HepG2 (cell line): ENCODE data around the gene HCK. TPM values are rescaled to one million over a fixed set of nuclear protein-coding genes. Genes with fewer than 3 reads are reported as not detected.

Experiments used
- ATAC-seq: fragments of 200-7000 bp; cut with Tn5 transposase; 3 replicates; pipeline ENCODE4 v1.9.1; 2020; ENCODE audit warnings: mild to moderate bottlenecking, moderate library complexity
- BruUV-seq: library from RNA; stranded (reverse); fragments of 400-500 nt; replicated peaks from 2 replicates; lab custom pipeline; 2021; lab: Mats Ljungman, UMichigan
- CTCF ChIA-PET: fragments of 300-600 bp; formaldehyde crosslinking; extraction: SDS; loops from one replicate; lab custom pipeline; 2021; ENCODE audit warnings: low total read pairs, inconsistent platforms, low intra/inter-chr PET ratio; lab: Yijun Ruan, JAX
- POLR2A ChIA-PET: fragments of 350-600 bp; sonication (Branson Sonifier 250); formaldehyde crosslinking; loops from one replicate; lab custom pipeline; 2020; ENCODE audit warnings: antibody characterized with exemption, inconsistent platforms; lab: Yijun Ruan, JAX
- DNase-seq: peaks from one replicate; pipeline ENCODE4 v3.0.0-alpha.2; 2015; ENCODE audit warnings: low spot score
- FAIRE-seq: peaks from 3 replicates; lab custom pipeline; 2011; peaks lifted over from hg19 to GRCh38; lab: Jason Lieb, UNC
- H2AFZ ChIP-seq: one replicate; pipeline ENCODE4 v1.6.1; 2011; ENCODE audit warnings: low read length, inconsistent platforms
- H3K27ac ChIP-seq: fragments of 300-600 bp; 3 replicates; pipeline ENCODE4 v1.8.0; 2011; ENCODE audit warnings: mixed run types, mild to moderate bottlenecking, mixed read lengths, low read length, inconsistent platforms; ENCODE audit not compliant: insufficient read depth; ENCODE audit errors: extremely low read length
- H3K27me3 ChIP-seq, 2 experiments: fragments of 200-600 bp in 1 of 2; 2 replicates in 1 of 2; 3 replicates in 1 of 2; pipeline versions ENCODE4 v1.6.0 to v1.8.0; 2011; ENCODE audit warnings: low read length in 2 of 2, mild to moderate bottlenecking in 2 of 2, moderate library complexity in 2 of 2, inconsistent platforms in 1 of 2; ENCODE audit not compliant: insufficient read depth in 2 of 2, control insufficient read depth in 1 of 2
- H3K36me3 ChIP-seq, 2 experiments: fragments of 200-600 bp in 1 of 2; replicated peaks in 1 of 2; 2 replicates in 1 of 2; 3 replicates in 1 of 2; pipeline versions ENCODE4 v1.5.1 to v1.8.0; 2011; ENCODE audit warnings: low read length in 2 of 2, inconsistent platforms in 1 of 2; ENCODE audit not compliant: insufficient read depth in 2 of 2, control insufficient read depth in 1 of 2
- H3K4me1 ChIP-seq: 2 replicates; pipeline ENCODE4 v1.5.1; 2012; ENCODE audit warnings: low read length, inconsistent platforms; ENCODE audit not compliant: insufficient read depth
- H3K4me2 ChIP-seq: 2 replicates; pipeline ENCODE4 v1.6.0; 2011; ENCODE audit warnings: low read depth, low read length, inconsistent platforms
- H3K4me3 ChIP-seq, 3 experiments: fragments of 200-600 bp in 1 of 3; sonication (generic), shearing (Covaris generic) in 1 of 3; replicated peaks in 1 of 3; 2 replicates each; pipeline ENCODE4 v1.5.1; 2011 to 2016; ENCODE audit warnings: low read length in 3 of 3, inconsistent platforms in 2 of 3, low read depth in 2 of 3, mild to moderate bottlenecking in 2 of 3, control low read depth in 1 of 3, mixed read lengths in 1 of 3; ENCODE audit not compliant: insufficient read depth in 1 of 3
- H3K79me2 ChIP-seq: one replicate; pipeline ENCODE4 v1.6.1; 2011; ENCODE audit warnings: low read length, inconsistent platforms; ENCODE audit not compliant: insufficient read depth
- H3K9ac ChIP-seq: 2 replicates; pipeline ENCODE4 v1.6.0; 2011; ENCODE audit warnings: mild to moderate bottlenecking, low read depth, low read length, inconsistent platforms; ENCODE audit not compliant: insufficient read depth
- H3K9me3 ChIP-seq: 2 replicates; pipeline ENCODE4 v1.5.1; 2012; ENCODE audit warnings: mild to moderate bottlenecking, low read length
- H4K20me1 ChIP-seq: 2 replicates; pipeline ENCODE4 v1.6.0; 2011; ENCODE audit warnings: inconsistent platforms, mild to moderate bottlenecking, low read length, moderate library complexity; ENCODE audit not compliant: insufficient read depth
- ATAD3A ChIP-seq: sonication (generic); formaldehyde crosslinking; IDR thresholded peaks from 2 replicates; pipeline ENCODE4 v1.4.0; 2020; ENCODE audit warnings: missing genetic modification reagents
- BORCS8-MEF2B ChIP-seq: sonication (generic); formaldehyde crosslinking; IDR thresholded peaks from 2 replicates; pipeline ENCODE4 v1.8.0; 2022; ENCODE audit warnings: mild to moderate bottlenecking, missing genetic modification reagents
- MAFF ChIP-seq: IDR thresholded peaks from 2 replicates; pipeline ENCODE4 v1.6.1; 2011; ENCODE audit warnings: low read depth, low read length, improper control_type of control experiment
- NCOR1 ChIP-seq: fragments of 200-600 bp; sonication (generic); IDR thresholded peaks from 2 replicates; pipeline ENCODE4 v1.7.0; 2017; ENCODE audit warnings: antibody characterized with exemption, low read length, borderline replicate concordance
- NKX3-1 ChIP-seq: sonication (generic); formaldehyde crosslinking; IDR thresholded peaks from 2 replicates; pipeline ENCODE4 v1.5.0; 2020; ENCODE audit warnings: missing genetic modification reagents
- RFXAP ChIP-seq: sonication (generic); formaldehyde crosslinking; IDR thresholded peaks from 2 replicates; pipeline ENCODE4 v1.4.0; 2020; ENCODE audit warnings: missing genetic modification reagents, borderline replicate concordance
- SATB2 ChIP-seq: sonication (generic); formaldehyde crosslinking; IDR thresholded peaks from 2 replicates; pipeline ENCODE4 v1.5.0; 2020; ENCODE audit warnings: missing genetic modification reagents
- TAF1 ChIP-seq: sonication (generic); formaldehyde crosslinking; IDR thresholded peaks from 2 replicates; pipeline ENCODE4 v1.4.0; 2020; ENCODE audit warnings: missing genetic modification reagents
- ZNF570 ChIP-seq: sonication (generic); formaldehyde crosslinking; IDR thresholded peaks from 2 replicates; pipeline ENCODE4 v1.4.0; 2020; ENCODE audit warnings: mild to moderate bottlenecking, missing genetic modification reagents, borderline replicate concordance
- WGBS: methylation state at CpG from one replicate; pipeline ENCODE4 v1.1.6; 2017; ENCODE audit warnings: low lambda C conversion rate; 5-methylcytosine and 5-hydroxymethylcytosine counted together
- in situ Hi-C: cut with HindIII; loops from 2 replicates; pipeline ENCODE4 v1.10.0; 2017; ENCODE audit warnings: low pct_unique_long_range_greater_than_20kb; ENCODE audit not compliant: extremely low pct_ligation_motif_present
- intact Hi-C: fragments of 100-400 bp; cut with micrococcal nuclease; formaldehyde crosslinking; loops from one replicate; pipeline ENCODE4 v1.10.0; 2022; ENCODE audit not compliant: unreplicated experiment
- polyA plus RNA-seq, 8 experiments: library from polyadenylated mRNA; depleted of rRNA in 3 of 8; stranded (reverse) in 7 of 8; unstranded in 1 of 8; fragments of >200 nt; fragmentation: Illumina TruSeq in 4 of 8; extraction: Trizol in 4 of 8; gene quantifications; 2 replicates each; pipeline versions ENCODE4 v1.2.1 to v1.2.3, GENCODE V29; 2011 to 2016; ENCODE audit warnings: low read depth in 4 of 8, missing spikeins in 1 of 8, mixed read lengths in 1 of 8; ENCODE audit not compliant: insufficient read depth in 1 of 8
- total RNA-seq, 5 experiments: library from RNA; depleted of rRNA; stranded (reverse); fragments of >200 nt; fragmentation: Illumina TruSeq; extraction: Trizol; gene quantifications; 2 replicates each; pipeline ENCODE4 v1.2.3, GENCODE V29; 2016; ENCODE audit warnings: low read depth in 1 of 5
- TF ChIP-seq, protein P1 (sequence below): sonication (generic); formaldehyde crosslinking; IDR thresholded peaks from 2 replicates; pipeline ENCODE4 v1.8.0; 2022; ENCODE audit warnings: low read depth, missing genetic modification reagents

HCK gene
- total and polyA plus RNA-seq, 2 of the 13 experiments (the other 11 are each of a cell fraction or from before 2014, with no cell fraction given) = 0.04 TPM; not detected in 1

DNA sequence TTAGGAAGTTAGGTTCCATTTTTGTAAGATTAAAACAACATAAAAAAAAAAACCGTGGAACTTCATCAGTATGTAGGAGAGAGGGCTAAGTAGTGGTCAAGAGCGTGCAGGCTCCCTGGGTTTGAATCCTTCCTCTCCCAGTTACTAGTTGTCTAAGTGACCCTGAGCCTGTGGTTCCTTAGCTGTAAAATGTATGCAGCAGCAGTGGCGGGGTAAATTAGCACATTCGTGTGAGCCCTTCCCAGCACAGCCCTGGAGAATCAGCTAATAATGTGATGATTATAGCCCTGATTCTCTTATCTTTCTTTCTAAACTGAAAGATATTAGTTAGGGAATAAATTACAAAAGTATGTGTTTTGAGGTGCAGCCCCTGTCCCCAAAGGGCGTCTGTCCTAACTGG is 90.0 kb downstream of the HCK start:
- no peaks in the 10 kb centered on the region for H3K79me2 ChIP-seq
- intact Hi-C loops = no loop called here
- in situ Hi-C loops = no loop called here
- no peaks in the 10 kb centered on the region for H3K27me3 ChIP-seq
- ChIA-PET CTCF (no interaction called here), POLR2A (no interaction called here)
- no peak overlapping the region for H3K4me2 ChIP-seq
- no peak overlapping the region for H3K9ac ChIP-seq
- 96% methylated on average over 5 of the region's 5 CpGs for WGBS
- peaks cover 9% of the 10 kb centered on the region; the same call in 1 of the 2 replicates for H3K4me1 ChIP-seq
- no peaks in the 10 kb centered on the region for H3K9me3 ChIP-seq
- no peak overlapping the region for H2AFZ ChIP-seq
- BruUV-seq = no TSS peak
- H3K4me3 ChIP-seq = no peak overlapping the region
- ATAC-seq = no peak
- no peak for DNase-seq
- FAIRE-seq = no peak
- H4K20me1 ChIP-seq = no peaks in the 10 kb centered on the region
- peaks cover 77 to 95% of the 10 kb centered on the region in 2 experiments for H3K36me3 ChIP-seq
- no peak for TF ChIP-seq TAF1
- TF ChIP-seq SATB2 (CRISPR knock-in tag) = no peak
- no peak for TF ChIP-seq BORCS8-MEF2B (CRISPR knock-in tag)
- TF ChIP-seq NCOR1 = no peak
- no peak for TF ChIP-seq ATAD3A (CRISPR knock-in tag)
- TF ChIP-seq, protein P1, sequence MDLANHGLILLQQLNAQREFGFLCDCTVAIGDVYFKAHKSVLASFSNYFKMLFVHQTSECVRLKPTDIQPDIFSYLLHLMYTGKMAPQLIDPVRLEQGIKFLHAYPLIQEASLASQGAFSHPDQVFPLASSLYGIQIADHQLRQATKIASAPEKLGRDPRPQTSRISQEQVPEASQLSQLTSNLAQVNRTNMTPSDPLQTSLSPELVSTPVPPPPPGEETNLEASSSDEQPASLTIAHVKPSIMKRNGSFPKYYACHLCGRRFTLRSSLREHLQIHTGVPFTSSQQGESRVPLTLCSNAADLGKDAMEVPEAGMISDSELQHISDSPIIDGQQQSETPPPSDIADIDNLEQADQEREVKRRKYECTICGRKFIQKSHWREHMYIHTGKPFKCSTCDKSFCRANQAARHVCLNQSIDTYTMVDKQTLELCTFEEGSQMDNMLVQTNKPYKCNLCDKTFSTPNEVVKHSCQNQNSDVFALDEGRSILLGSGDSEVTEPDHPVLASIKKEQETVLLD (CRISPR knock-in tag) = no peak
- TF ChIP-seq RFXAP (CRISPR knock-in tag) = no peak
- TF ChIP-seq NKX3-1 = no peak
- TF ChIP-seq MAFF = no peak
- TF ChIP-seq ZNF570 = no peak
- TF ChIP-seq, all 625 proteins: peak for 0
- H3K27ac ChIP-seq = no peak overlapping the region
